ENCODE measurements around the gene ABCA5. TPM values are rescaled to one million over a fixed set of nuclear protein-coding genes. Genes with fewer than 3 reads are reported as not detected.

The ABCA5 gene
- total and polyA plus RNA-seq, 9 of the 15 experiments (the other 6 are each of a cell fraction or from before 2014, with no cell fraction given): 0.74 to 2.3 (median 1.4) TPM

- H3K27ac ChIP-seq (ENCODE audit: extremely low read depth, low read depth, low read length): no peak overlapping the region
- no peak for ATAC-seq
- no peaks in the 10 kb centered on the region for H3K9me1 ChIP-seq (ENCODE audit: control insufficient read depth, insufficient read depth, low read length)
- no peak for DNase-seq (ENCODE audit: extremely low read depth in 1 of 4, low spot score in 3 of 4)
- no peaks in the 10 kb centered on the region for H3K79me2 ChIP-seq (ENCODE audit: control insufficient read depth, insufficient read depth, low read length)
- intact Hi-C loops (cut with micrococcal nuclease) (no loop called here), in situ Hi-C loops (cut with MboI) (no loop called here)
- no peak overlapping the region for H2AFZ ChIP-seq (ENCODE audit: low read depth, low read length)
- no peak for FAIRE-seq
- H3K4me1 ChIP-seq (replicated peaks in 1 of 2; ENCODE audit: control insufficient read depth in 2 of 2, insufficient read depth in 2 of 2, low read length in 2 of 2): no peaks in the 10 kb centered on the region
- H3K4me3 ChIP-seq: no peak overlapping the region
- POLR2A ChIA-PET: interaction anchor here (0.6 kb wide), 1 partner anchor 73 kb away, joined by 3 read pairs; no protein-coding TSS in a partner anchor
- CTCF ChIA-PET (ENCODE audit: low intra/inter-chr PET ratio): no interaction called here
- TF ChIP-seq YBX1 (IDR thresholded peaks at IDR 0.05) (no peak), ELF2 (CRISPR knock-in tag; IDR thresholded peaks at IDR 0.05) (no peak), ILK (tag; IDR thresholded peaks at IDR 0.05; ENCODE audit: borderline replicate concordance, low read depth) (no peak), DIDO1 (tag; IDR thresholded peaks at IDR 0.05; ENCODE audit: low read depth) (no peak), CBX1 (IDR thresholded peaks at IDR 0.05; ENCODE audit: low read depth) (no peak), PHB (CRISPR knock-in tag; IDR thresholded peaks at IDR 0.05) (no peak), ZKSCAN3 (CRISPR knock-in tag; IDR thresholded peaks at IDR 0.05) (no peak), CBFB (CRISPR knock-in tag; IDR thresholded peaks at IDR 0.05) (no peak), E2F3 (CRISPR knock-in tag; IDR thresholded peaks at IDR 0.05) (no peak), ZNF592 (IDR thresholded peaks at IDR 0.05) (no peak), CREB3 (tag; conservative IDR thresholded peaks at IDR 0.05; ENCODE audit: low read depth) (no peak)
- no peaks in the 10 kb centered on the region for H3K36me3 ChIP-seq (ENCODE audit: control insufficient read depth, insufficient read depth, low read length)
- no TSS peak for BruUV-seq (replicated peaks)
- H3K27me3 ChIP-seq (ENCODE audit: control insufficient read depth in 2 of 2, insufficient read depth in 2 of 2, low read length in 2 of 2): peaks cover 3 to 6% of the 10 kb centered on the region in 2 experiments; a peak in 2 of 5 replicates
- no peaks in the 10 kb centered on the region for H3K9me3 ChIP-seq (replicated peaks; ENCODE audit: control insufficient read depth, insufficient read depth, low read depth, low read length)
- H3K9ac ChIP-seq (ENCODE audit: insufficient read depth in 1 of 2, low read depth in 2 of 2, low read length in 2 of 2): no peak overlapping the region
- no peaks in the 10 kb centered on the region for H4K20me1 ChIP-seq (replicated peaks; ENCODE audit: control insufficient read depth, insufficient read depth, low read length)
- H3K4me2 ChIP-seq (ENCODE audit: insufficient read depth, low read length): no peak overlapping the region
Measured at GRCh38 chr17:69344939-69345338, 18.0 kb upstream of the ABCA5 start.
